Measurements from ENCODE around the gene ICAM2.

The ICAM2 gene

DNA sequence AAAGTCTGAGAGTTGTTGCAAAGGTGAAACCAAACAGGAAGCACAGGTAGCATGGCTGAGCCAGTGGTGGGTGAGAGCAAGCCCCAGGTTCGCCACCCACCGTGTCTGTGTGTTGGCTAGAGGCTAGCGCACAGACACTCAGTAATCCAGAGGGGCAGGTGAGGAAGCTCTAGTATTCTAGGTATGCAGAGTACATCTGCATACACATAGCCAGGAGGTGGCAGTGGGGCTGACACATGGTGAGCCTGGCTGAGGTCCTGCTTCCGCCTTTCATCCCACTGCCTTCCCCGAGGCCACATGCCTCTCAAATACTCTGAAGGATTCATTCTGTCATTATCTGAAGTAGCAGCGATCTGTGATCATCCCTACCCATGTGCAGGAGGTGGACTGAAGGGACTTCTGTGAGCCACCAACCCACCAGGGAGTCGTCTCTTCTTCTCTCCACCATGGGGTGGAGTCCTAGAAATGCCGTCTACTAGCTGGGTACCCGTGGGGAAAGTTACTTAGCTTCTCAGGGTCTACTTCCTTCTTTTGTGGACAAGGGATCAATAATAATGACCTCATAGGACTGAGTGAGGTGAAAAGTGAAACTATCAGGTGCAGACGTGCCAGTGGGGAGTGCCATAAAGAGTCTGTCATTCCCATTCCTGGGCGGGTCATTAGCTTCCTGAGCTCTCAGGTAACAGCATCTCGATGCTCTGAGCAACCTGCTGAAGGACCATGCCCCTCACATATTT, 36.0 kb upstream of the ICAM2 start:
- ATAC-seq: no peak
- TF ChIP-seq, protein P1, sequence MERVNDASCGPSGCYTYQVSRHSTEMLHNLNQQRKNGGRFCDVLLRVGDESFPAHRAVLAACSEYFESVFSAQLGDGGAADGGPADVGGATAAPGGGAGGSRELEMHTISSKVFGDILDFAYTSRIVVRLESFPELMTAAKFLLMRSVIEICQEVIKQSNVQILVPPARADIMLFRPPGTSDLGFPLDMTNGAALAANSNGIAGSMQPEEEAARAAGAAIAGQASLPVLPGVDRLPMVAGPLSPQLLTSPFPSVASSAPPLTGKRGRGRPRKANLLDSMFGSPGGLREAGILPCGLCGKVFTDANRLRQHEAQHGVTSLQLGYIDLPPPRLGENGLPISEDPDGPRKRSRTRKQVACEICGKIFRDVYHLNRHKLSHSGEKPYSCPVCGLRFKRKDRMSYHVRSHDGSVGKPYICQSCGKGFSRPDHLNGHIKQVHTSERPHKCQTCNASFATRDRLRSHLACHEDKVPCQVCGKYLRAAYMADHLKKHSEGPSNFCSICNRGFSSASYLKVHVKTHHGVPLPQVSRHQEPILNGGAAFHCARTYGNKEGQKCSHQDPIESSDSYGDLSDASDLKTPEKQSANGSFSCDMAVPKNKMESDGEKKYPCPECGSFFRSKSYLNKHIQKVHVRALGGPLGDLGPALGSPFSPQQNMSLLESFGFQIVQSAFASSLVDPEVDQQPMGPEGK (CRISPR knock-in tag; IDR thresholded peaks at IDR 0.05; ENCODE audit: borderline replicate concordance): no peak
- no peak for TF ChIP-seq ZC3H10 (CRISPR knock-in tag; IDR thresholded peaks at IDR 0.05)

DNA sequence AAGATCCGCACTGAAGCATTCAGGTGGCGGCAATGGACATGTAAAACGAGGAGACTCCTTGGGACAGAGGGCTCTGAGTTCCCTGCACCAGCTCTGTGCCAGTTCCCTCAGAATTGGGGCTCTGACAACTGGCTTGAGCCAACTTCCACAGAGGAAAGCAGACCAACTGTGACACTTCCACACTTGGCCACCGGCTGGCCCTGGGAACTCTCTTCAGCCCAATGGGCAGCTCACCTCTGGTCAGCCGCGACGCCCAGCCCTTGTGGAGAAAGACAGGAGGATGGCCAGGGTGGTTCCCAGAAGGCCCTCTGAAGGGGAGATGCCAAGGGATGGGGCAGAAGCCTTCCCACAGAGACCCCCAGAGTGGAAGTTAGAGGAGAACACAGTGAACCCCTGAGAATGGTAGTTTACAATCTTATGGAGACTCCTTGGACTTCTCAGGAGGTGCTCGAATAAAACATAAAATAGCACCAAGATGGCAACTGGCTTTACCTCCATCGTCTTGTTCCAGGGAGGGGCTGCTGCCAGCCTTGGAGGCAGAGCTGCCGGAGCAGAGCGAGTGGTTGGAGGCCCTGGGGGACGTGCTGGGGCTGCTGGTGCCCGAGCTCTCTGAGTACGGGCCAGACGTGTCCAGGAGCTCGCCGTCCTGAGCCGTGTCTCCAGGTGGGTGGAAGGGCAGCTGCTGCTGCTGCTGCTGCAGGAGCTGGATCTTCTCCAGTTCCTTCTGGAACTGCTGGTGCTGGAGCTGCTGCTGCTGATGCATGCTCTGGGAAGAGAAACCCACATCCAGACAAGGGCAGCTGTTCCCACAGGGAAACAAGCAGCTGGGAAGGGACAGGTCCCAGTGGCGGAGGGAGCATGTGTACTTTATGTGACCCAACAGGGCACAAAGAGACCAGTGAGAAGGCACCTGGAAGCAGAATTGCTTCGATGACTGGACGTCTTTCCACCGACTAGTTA, 35.0 kb upstream of the ICAM2 start:
- TF ChIP-seq RARB (CRISPR knock-in tag; IDR thresholded peaks at IDR 0.05) (no peak), BACH2 (CRISPR knock-in tag; IDR thresholded peaks at IDR 0.05; ENCODE audit: borderline replicate concordance) (no peak), ZFP30 (CRISPR knock-in tag; IDR thresholded peaks at IDR 0.05) (no peak), ZC3H10 (CRISPR knock-in tag; IDR thresholded peaks at IDR 0.05) (no peak), GLIS3 (CRISPR knock-in tag; IDR thresholded peaks at IDR 0.05) (no peak), PPARA (CRISPR knock-in tag; IDR thresholded peaks at IDR 0.05; ENCODE audit: borderline replicate concordance) (no peak), ESRRG (CRISPR knock-in tag; IDR thresholded peaks at IDR 0.05) (no peak), TOX (CRISPR knock-in tag; IDR thresholded peaks at IDR 0.05; ENCODE audit: borderline replicate concordance) (no peak), ARNTL (CRISPR knock-in tag; IDR thresholded peaks at IDR 0.05; ENCODE audit: borderline replicate concordance, low read depth) (no peak), OSR1 (CRISPR knock-in tag; IDR thresholded peaks at IDR 0.05) (no peak), CSDC2 (CRISPR knock-in tag; IDR thresholded peaks at IDR 0.05) (no peak), ZNF70 (CRISPR knock-in tag; IDR thresholded peaks at IDR 0.05) (no peak), ZFP3 (CRISPR knock-in tag; IDR thresholded peaks at IDR 0.05) (no peak)
- TF ChIP-seq, protein P2, sequence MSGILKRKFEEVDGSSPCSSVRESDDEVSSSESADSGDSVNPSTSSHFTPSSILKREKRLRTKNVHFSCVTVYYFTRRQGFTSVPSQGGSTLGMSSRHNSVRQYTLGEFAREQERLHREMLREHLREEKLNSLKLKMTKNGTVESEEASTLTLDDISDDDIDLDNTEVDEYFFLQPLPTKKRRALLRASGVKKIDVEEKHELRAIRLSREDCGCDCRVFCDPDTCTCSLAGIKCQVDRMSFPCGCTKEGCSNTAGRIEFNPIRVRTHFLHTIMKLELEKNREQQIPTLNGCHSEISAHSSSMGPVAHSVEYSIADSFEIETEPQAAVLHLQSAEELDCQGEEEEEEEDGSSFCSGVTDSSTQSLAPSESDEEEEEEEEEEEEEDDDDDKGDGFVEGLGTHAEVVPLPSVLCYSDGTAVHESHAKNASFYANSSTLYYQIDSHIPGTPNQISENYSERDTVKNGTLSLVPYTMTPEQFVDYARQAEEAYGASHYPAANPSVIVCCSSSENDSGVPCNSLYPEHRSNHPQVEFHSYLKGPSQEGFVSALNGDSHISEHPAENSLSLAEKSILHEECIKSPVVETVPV (CRISPR knock-in tag; IDR thresholded peaks at IDR 0.05): no peak
- TF ChIP-seq, protein P1 (CRISPR knock-in tag; IDR thresholded peaks at IDR 0.05; ENCODE audit: borderline replicate concordance): no peak
- TF ChIP-seq, protein P3, sequence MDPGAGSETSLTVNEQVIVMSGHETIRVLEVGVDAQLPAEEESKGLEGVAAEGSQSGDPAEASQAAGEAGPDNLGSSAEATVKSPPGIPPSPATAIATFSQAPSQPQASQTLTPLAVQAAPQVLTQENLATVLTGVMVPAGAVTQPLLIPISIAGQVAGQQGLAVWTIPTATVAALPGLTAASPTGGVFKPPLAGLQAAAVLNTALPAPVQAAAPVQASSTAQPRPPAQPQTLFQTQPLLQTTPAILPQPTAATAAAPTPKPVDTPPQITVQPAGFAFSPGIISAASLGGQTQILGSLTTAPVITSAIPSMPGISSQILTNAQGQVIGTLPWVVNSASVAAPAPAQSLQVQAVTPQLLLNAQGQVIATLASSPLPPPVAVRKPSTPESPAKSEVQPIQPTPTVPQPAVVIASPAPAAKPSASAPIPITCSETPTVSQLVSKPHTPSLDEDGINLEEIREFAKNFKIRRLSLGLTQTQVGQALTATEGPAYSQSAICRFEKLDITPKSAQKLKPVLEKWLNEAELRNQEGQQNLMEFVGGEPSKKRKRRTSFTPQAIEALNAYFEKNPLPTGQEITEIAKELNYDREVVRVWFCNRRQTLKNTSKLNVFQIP (CRISPR knock-in tag; IDR thresholded peaks at IDR 0.05; ENCODE audit: borderline replicate concordance, low read depth): no peak
- TF ChIP-seq, protein P4, sequence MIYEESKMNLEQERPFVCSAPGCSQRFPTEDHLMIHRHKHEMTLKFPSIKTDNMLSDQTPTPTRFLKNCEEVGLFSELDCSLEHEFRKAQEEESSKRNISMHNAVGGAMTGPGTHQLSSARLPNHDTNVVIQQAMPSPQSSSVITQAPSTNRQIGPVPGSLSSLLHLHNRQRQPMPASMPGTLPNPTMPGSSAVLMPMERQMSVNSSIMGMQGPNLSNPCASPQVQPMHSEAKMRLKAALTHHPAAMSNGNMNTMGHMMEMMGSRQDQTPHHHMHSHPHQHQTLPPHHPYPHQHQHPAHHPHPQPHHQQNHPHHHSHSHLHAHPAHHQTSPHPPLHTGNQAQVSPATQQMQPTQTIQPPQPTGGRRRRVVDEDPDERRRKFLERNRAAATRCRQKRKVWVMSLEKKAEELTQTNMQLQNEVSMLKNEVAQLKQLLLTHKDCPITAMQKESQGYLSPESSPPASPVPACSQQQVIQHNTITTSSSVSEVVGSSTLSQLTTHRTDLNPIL (CRISPR knock-in tag; IDR thresholded peaks at IDR 0.05; ENCODE audit: low read depth): no peak

DNA sequence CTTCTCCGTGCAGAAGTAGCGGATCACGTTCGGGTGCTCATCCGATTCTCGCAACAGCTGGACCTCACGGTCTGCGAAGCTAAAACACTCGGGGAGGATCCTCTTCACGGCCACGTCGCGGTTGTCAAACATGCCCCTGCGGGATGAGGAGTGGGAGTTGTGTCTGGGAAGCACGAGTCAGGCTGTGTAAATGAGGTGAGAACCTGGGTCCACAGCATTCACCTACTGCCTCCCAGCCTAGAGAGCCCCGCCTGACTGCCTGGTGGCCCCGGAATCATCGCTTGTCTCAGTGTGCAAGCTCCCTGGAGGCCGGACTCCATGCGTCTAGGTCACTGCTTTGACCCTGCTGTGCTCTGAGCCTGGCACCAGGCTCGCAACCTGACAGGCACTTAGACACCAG, 33.9 kb upstream of the ICAM2 start:
- no peak for ATAC-seq
- TF ChIP-seq TOX (CRISPR knock-in tag; IDR thresholded peaks at IDR 0.05; ENCODE audit: borderline replicate concordance) (no peak), ZNF8 (CRISPR knock-in tag; IDR thresholded peaks at IDR 0.05) (no peak), TCF4 (CRISPR knock-in tag; IDR thresholded peaks at IDR 0.05; ENCODE audit: borderline replicate concordance) (no peak), GLIS3 (CRISPR knock-in tag; IDR thresholded peaks at IDR 0.05) (no peak)
- TF ChIP-seq, protein P3 (CRISPR knock-in tag; IDR thresholded peaks at IDR 0.05; ENCODE audit: borderline replicate concordance, low read depth): no peak

More for the DNA sequence above, 35.0 kb upstream of the ICAM2 start:
- peak; percentile 38; the same call in 1 of the 3 replicates for ATAC-seq

Data from SK-N-SH treated with all-trans-retinoic acid at 6 μM for 48 hours (cell line).